NB4 (cell line): ENCODE measurements around the gene AMPD3.

Source experiments
- DNase-seq: peaks from one replicate; pipeline ENCODE4 v3.0.0; 2010; ENCODE audit warnings: low read depth
- H3K4me3 ChIP-seq: one replicate; pipeline ENCODE4 v1.5.1; 2011; ENCODE audit warnings: mild to moderate bottlenecking, low read depth, low read length, moderate library complexity
- MAX ChIP-seq: IDR thresholded peaks from 2 replicates; pipeline ENCODE4 v1.6.1; 2011; ENCODE audit warnings: low read depth, low read length
- MYC ChIP-seq: IDR thresholded peaks from 2 replicates; pipeline ENCODE4 v1.6.1; 2011; ENCODE audit warnings: low read depth, low read length
- POLR2A ChIP-seq: IDR thresholded peaks from 2 replicates; pipeline ENCODE4 v1.6.1; 2011; ENCODE audit warnings: mild to moderate bottlenecking; ENCODE audit not compliant: insufficient read length; ENCODE audit errors: extremely low read depth
- TF ChIP-seq, protein P1 (sequence below): IDR thresholded peaks from one replicate; pipeline ENCODE4 v1.5.1; 2012; ENCODE audit warnings: low read depth, low read length

Gene AMPD3

GRCh38 chr11:10490398-10491241 is 35.6 kb downstream of the AMPD3 start:
- no peak overlapping the region for H3K4me3 ChIP-seq
- TF ChIP-seq MAX = no peak
- no peak for TF ChIP-seq MYC
- no peak for TF ChIP-seq POLR2A
- peak; percentile 16 for DNase-seq

DNA sequence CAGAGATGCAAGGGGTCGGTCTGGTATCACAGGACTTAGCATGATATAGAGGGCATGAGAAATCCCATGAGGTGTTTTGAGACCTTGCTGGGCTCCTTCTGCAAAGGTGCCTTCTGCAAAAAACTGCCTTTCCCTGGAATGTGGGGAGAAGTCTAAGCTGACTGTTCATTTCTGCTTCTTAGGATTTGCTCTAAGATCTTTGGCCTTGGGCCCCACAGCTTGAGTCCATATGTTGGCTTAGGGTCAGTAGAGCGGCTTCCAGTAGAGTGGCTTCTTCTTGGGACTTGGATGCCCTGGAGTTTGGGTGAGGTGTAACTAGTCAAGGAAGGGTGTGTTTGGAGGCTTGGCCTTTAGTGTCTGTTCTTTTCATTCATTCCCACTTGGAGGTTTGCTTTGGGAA is 37.0 kb downstream of the AMPD3 start:
- TF ChIP-seq MAX (no peak), MYC (no peak), POLR2A (no peak)
- TF ChIP-seq, protein P1, sequence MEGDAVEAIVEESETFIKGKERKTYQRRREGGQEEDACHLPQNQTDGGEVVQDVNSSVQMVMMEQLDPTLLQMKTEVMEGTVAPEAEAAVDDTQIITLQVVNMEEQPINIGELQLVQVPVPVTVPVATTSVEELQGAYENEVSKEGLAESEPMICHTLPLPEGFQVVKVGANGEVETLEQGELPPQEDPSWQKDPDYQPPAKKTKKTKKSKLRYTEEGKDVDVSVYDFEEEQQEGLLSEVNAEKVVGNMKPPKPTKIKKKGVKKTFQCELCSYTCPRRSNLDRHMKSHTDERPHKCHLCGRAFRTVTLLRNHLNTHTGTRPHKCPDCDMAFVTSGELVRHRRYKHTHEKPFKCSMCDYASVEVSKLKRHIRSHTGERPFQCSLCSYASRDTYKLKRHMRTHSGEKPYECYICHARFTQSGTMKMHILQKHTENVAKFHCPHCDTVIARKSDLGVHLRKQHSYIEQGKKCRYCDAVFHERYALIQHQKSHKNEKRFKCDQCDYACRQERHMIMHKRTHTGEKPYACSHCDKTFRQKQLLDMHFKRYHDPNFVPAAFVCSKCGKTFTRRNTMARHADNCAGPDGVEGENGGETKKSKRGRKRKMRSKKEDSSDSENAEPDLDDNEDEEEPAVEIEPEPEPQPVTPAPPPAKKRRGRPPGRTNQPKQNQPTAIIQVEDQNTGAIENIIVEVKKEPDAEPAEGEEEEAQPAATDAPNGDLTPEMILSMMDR = no peak
- DNase-seq = no peak
- no peak overlapping the region for H3K4me3 ChIP-seq

- TF ChIP-seq, protein P1 = no peak
- no peak for TF ChIP-seq POLR2A
- no peak for TF ChIP-seq MYC
- TF ChIP-seq MAX = no peak
- H3K4me3 ChIP-seq = no peak overlapping the region
- no peak for DNase-seq
These were observed 38.1 kb downstream of the AMPD3 start for GRCh38 chr11:10493041-10493663.

GRCh38 chr11:10494636-10495463 is 39.8 kb downstream of the AMPD3 start:
- no peak overlapping the region for H3K4me3 ChIP-seq
- no peak for DNase-seq
- no peak for TF ChIP-seq MYC
- TF ChIP-seq MAX = no peak
- TF ChIP-seq, protein P1 = no peak
- TF ChIP-seq POLR2A = no peak

DNA sequence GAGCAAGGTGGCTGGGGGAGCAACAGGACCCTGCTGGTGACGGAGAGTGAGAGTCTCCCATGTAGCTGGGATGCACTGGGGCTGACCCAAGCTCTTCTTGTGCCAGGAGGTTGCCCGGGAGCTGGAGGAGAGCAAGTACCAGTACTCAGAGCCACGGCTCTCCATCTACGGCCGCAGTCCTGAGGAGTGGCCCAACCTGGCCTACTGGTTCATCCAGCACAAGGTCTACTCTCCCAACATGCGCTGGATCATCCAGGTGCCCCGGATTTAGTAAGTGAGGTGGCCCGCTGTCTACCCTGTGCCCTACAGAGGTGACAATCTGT is 40.4 kb downstream of the AMPD3 start:
- TF ChIP-seq MYC (no peak), POLR2A (no peak), MAX (no peak)
- TF ChIP-seq, protein P1 = no peak
- DNase-seq = no peak
- H3K4me3 ChIP-seq = no peak overlapping the region

DNA sequence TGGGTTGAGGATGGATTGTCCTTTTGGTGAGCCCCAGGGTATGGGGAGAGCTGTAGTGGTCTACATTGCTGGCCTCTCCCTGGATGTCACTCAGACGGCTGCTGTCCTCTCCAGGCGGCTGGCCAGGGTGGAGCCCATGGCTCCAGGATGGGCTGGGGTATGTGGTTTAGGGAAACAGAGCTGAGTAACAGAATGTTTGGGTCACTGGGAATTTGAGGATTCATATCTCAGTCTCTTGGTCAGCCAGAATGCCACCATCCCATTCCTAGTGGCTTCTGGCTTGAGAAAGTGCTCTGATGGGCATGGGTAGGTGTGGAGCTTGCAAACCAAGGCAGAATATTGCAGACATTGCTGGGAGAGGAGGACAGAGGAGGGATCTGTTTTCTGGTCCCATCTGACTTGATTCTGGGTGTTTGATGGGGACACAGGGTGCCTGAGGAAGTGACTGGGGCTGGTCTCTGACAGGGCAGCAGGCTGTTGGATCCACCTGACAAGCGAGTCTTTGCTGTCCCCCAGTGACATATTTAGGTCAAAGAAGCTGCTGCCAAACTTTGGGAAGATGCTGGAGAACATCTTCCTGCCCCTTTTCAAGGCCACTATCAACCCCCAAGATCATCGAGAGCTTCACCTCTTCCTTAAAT is 41.4 kb downstream of the AMPD3 start:
- H3K4me3 ChIP-seq = no peak overlapping the region
- no peak for DNase-seq
- TF ChIP-seq MAX (no peak), MYC (no peak), POLR2A (no peak)
- TF ChIP-seq, protein P1 = no peak
